ENCODE results near the gene ATXN2. TPM values are rescaled to one million over a fixed set of nuclear protein-coding genes. Genes with fewer than 3 reads are reported as not detected.
"Not testable (repeated sequence)": the region's sequence is repeated elsewhere in the genome, so short reads cannot be mapped to it uniquely, and the experiment has no call there.

ATXN2 gene
- total RNA-seq, 4 donors from 2014 or later: 35.1 to 70.0 (median 55.4) TPM

GRCh38 chr12:111599453-111600204 is 514 bp upstream of the ATXN2 start:
- no peak for TF ChIP-seq CTCF (IDR thresholded peaks at IDR 0.05)
- ATAC-seq (ENCODE audit: low FRiP score): peak; percentile 92

GRCh38 chr12:111597831-111598636 is 1.1 kb downstream of the ATXN2 start:
- DNase-seq (ENCODE audit: low spot score) (peak; percentile 49), ATAC-seq (ENCODE audit: low FRiP score) (peak; percentile 33)
- TF ChIP-seq CTCF (IDR thresholded peaks at IDR 0.05): no peak

More at GRCh38 chr12:111599453-111600204, 514 bp upstream of the ATXN2 start:
- DNase-seq (ENCODE audit: low spot score): peak; percentile 75

- DNase-seq (ENCODE audit: low spot score): no peak
- no peak for TF ChIP-seq CTCF (IDR thresholded peaks at IDR 0.05)
- ATAC-seq (ENCODE audit: low FRiP score): no peak
These were observed 1.9 kb downstream of the ATXN2 start for GRCh38 chr12:111596985-111597830.

- not testable (repeated sequence) for DNase-seq (ENCODE audit: low spot score); ATAC-seq (ENCODE audit: low FRiP score)
These were observed 3.7 kb downstream of the ATXN2 start for GRCh38 chr12:111595341-111595835.

GRCh38 chr12:111591399-111592010 is 7.6 kb downstream of the ATXN2 start:
- not testable (repeated sequence) for ATAC-seq (ENCODE audit: low FRiP score); DNase-seq (ENCODE audit: low spot score)

- ATAC-seq (ENCODE audit: low FRiP score) (no peak), DNase-seq (ENCODE audit: low spot score) (no peak)
- no peak for TF ChIP-seq CTCF (IDR thresholded peaks at IDR 0.05)
These were observed 8.6 kb downstream of the ATXN2 start for GRCh38 chr12:111590552-111590951.

GRCh38 chr12:111589601-111590000 is 9.5 kb downstream of the ATXN2 start:
- ATAC-seq (ENCODE audit: low FRiP score) (no peak), DNase-seq (ENCODE audit: low spot score) (no peak)
- TF ChIP-seq CTCF (IDR thresholded peaks at IDR 0.05): no peak
